ENCODE measurements around the gene IL26. TPM values are rescaled to one million over a fixed set of nuclear protein-coding genes. Genes with fewer than 3 reads are reported as not detected.
A peak's percentile ranks its signal among the peaks of the same experiment; 100 is the strongest.

Gene IL26
- total and polyA plus RNA-seq, 8 donors, result not detected

DNA sequence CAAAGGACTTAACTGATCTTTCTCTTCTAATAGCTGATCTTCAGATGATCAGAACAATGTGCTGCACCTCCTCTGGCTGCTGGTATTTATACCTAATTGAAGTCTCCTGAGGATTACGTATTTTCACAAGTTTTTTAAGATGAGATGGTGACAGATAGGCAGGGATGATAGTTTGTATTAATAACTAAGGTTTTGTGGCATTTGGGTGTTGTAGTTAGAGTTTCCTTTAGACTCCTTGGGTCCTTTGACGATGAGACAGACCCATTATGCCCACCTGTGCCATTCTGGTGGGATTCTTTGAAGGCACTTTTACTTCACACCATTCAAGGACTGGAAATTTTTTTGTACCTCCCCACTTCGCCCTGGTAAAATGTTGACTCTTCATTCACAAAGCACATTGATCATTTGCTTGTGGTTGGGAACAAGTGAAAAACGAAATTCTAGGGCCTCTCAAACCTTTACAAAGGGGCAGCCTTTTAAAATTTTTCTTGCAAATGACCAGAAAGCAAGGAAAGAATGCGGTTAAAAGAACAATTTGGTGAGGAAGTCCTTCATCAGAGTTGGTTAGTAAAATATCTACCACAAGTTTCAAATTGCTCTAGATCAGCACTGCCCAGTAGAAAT is 65.8 kb downstream of the IL26 start, which contains the start of gene IFNG:
Gene IFNG, minus strand, starts transcription at position 60 of the 624 bp plus-strand sequence. CDS start 125 bp downstream, outside the sequence.
- DNase-seq, result no peak

DNA sequence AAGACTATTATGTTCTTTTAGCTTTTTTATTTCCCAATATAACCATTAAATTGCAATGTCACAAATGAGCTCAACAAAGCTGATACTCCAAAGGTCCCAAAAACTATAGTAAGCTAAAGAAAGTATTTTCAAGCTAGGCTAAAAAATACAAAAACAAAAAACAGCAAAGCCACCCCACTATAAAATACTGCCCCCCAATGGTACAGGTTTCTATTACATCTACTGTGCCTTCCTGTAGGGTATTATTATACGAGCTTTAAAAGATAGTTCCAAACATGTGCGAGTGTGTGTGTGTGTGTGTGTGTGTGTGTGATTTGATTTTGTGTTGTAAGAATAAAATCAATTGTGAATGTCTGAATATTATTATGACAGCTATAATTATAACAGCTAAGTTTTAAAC is 67.2 kb downstream of the IL26 start:
- Histone ChIP-seq H3K27ac (no peak overlapping the region), H3K4me3 (no peak overlapping the region), H3K27me3 (no peaks in the 10 kb centered on the region), H3K4me1 (no peaks in the 10 kb centered on the region), H3K9me3 (no peaks in the 10 kb centered on the region), H3K36me3 (no peaks in the 10 kb centered on the region)
- intact Hi-C loops (cut with DNase I; ENCODE audit: low total_unique reads), result no loop called here
- 26 to 49% (median 33%) methylated on average over 2 of the region's 2 CpGs for WGBS, 5 donors
- peak in 1 of 2 donors; percentile 12 for DNase-seq
- TF ChIP-seq EP300 (IDR thresholded peaks at IDR 0.05), result no peak
- TF ChIP-seq, protein P1, sequence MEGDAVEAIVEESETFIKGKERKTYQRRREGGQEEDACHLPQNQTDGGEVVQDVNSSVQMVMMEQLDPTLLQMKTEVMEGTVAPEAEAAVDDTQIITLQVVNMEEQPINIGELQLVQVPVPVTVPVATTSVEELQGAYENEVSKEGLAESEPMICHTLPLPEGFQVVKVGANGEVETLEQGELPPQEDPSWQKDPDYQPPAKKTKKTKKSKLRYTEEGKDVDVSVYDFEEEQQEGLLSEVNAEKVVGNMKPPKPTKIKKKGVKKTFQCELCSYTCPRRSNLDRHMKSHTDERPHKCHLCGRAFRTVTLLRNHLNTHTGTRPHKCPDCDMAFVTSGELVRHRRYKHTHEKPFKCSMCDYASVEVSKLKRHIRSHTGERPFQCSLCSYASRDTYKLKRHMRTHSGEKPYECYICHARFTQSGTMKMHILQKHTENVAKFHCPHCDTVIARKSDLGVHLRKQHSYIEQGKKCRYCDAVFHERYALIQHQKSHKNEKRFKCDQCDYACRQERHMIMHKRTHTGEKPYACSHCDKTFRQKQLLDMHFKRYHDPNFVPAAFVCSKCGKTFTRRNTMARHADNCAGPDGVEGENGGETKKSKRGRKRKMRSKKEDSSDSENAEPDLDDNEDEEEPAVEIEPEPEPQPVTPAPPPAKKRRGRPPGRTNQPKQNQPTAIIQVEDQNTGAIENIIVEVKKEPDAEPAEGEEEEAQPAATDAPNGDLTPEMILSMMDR (IDR thresholded peaks at IDR 0.05), result peak in 2 of 7 experiments; percentile 18 to 36

More for the DNA sequence above, 65.8 kb downstream of the IL26 start, which contains the start of gene IFNG:
- TF ChIP-seq POLR2A (IDR thresholded peaks at IDR 0.05), result no peak
- TF ChIP-seq, protein P1 (IDR thresholded peaks at IDR 0.05), result no peak
- TF ChIP-seq POLR2AphosphoS5 (IDR thresholded peaks at IDR 0.05), result no peak
- TF ChIP-seq EP300 (IDR thresholded peaks at IDR 0.05), result no peak
- intact Hi-C loops (cut with DNase I; ENCODE audit: low total_unique reads), result no loop called here
- Histone ChIP-seq H3K4me1 (no peaks in the 10 kb centered on the region), H3K36me3 (no peaks in the 10 kb centered on the region), H3K9me3 (no peaks in the 10 kb centered on the region), H3K4me3 (no peak within 1 kb of the TSS), H3K27me3 (no peaks in the 10 kb centered on the region), H3K27ac (no peak within 1 kb of the TSS)
- 60 to 70% (median 66%) methylated on average over 5 of the region's 5 CpGs for WGBS, 5 donors

DNA sequence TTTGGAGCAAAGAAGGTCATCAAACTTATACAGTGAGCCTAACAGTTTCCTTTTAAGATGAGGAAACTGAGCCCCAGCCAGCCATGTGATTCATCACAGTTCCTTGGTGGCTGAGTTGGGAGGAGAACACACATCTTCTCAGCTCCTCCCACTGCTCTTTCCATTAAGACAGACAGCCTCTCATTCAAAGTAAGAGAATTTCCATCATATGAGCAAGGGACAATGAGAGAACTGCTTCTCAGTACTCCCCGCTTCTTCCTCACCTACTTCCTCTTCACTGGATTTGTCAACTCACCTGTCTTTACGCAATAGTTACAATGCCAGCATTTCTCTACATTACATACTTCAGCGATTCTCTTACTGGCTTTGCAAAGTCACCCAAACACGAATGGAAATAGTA is 68.2 kb downstream of the IL26 start:
- Histone ChIP-seq H3K4me1 (no peaks in the 10 kb centered on the region), H3K27ac (no peak overlapping the region), H3K36me3 (no peaks in the 10 kb centered on the region), H3K27me3 (no peaks in the 10 kb centered on the region), H3K4me3 (no peak overlapping the region), H3K9me3 (no peaks in the 10 kb centered on the region)
- 59 to 69% (median 68%) methylated on average over 4 of the region's 4 CpGs for WGBS, 5 donors
- no peak for DNase-seq
- intact Hi-C loops (cut with DNase I; ENCODE audit: low total_unique reads), result no loop called here
- TF ChIP-seq POLR2A (IDR thresholded peaks at IDR 0.05), result no peak
- TF ChIP-seq, protein P1 (IDR thresholded peaks at IDR 0.05), result no peak
- no peak for TF ChIP-seq POLR2AphosphoS5 (IDR thresholded peaks at IDR 0.05)
- TF ChIP-seq EP300 (IDR thresholded peaks at IDR 0.05), result no peak

DNA sequence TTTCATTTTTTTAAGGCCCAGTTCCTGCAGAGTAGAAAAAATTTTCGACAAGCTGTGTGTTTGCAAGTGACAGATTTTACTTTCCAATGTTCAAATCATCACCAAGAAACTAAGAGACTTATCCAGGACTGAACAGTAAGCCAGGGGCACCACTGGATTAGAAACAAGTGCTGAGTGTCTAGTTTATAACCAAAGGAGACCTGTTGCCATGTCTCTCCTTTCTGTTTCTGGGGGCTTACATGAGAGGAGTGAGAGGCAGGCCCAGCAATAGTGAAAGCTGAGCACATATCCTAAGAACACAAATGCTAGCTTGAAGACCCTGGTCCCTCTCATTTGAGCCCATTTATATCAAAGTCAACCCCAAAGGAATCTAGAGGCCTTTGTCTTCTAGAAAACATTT is 69.0 kb downstream of the IL26 start:
- no peaks in the 10 kb centered on the region for H3K9me3 ChIP-seq
- no peak overlapping the region for H3K4me3 ChIP-seq
- intact Hi-C loops (cut with DNase I; ENCODE audit: low total_unique reads), result no loop called here
- no peak overlapping the region for H3K27ac ChIP-seq
- no peak for DNase-seq
- no peaks in the 10 kb centered on the region for H3K4me1 ChIP-seq
- H3K27me3 ChIP-seq, result no peaks in the 10 kb centered on the region
- 53 to 69% (median 58%) methylated on average over 1 of the region's 1 CpG for WGBS, 5 donors
- H3K36me3 ChIP-seq, result no peaks in the 10 kb centered on the region
- TF ChIP-seq, protein P1 (IDR thresholded peaks at IDR 0.05), result no peak
- no peak for TF ChIP-seq EP300 (IDR thresholded peaks at IDR 0.05)
